K562 (cell line): Measurements from ENCODE around the gene MYL9. TPM values are rescaled to one million over a fixed set of nuclear protein-coding genes. Genes with fewer than 3 reads are reported as not detected.

ENCODE experiments used
- ATAC-seq: fragments of 200-7000 bp; cut with Tn5 transposase; 3 replicates; pipeline ENCODE4 v1.9.1; 2020; ENCODE audit warnings: moderate library complexity
- BruUV-seq: library from RNA; stranded (reverse); fragments of 400-500 nt; replicated peaks from 2 replicates; lab custom pipeline; 2021; lab: Mats Ljungman, UMichigan
- CTCF ChIA-PET: fragments of 300-600 bp; formaldehyde crosslinking; extraction: SDS; loops from one replicate; lab custom pipeline; 2021; ENCODE audit warnings: low intra/inter-chr PET ratio; lab: Yijun Ruan, JAX
- POLR2A ChIA-PET: fragments of 300-600, 350-650 bp; sonication (Branson Sonifier 250); formaldehyde crosslinking; extraction: SDS; loops from one replicate; lab custom pipeline; 2021; ENCODE audit warnings: antibody characterized with exemption, inconsistent platforms; lab: Yijun Ruan, JAX
- DNase-seq, 4 experiments: peaks; one replicate each; pipeline versions ENCODE4 v3.0.0 to v3.0.0-alpha.2; 2011 to 2018; ENCODE audit warnings: low spot score in 3 of 4, mixed read lengths in 3 of 4; ENCODE audit errors: extremely low read depth in 1 of 4
- FAIRE-seq: peaks from 2 replicates; lab custom pipeline; 2011; peaks lifted over from hg19 to GRCh38; lab: Jason Lieb, UNC
- H2AFZ ChIP-seq: 2 replicates; pipeline ENCODE4 v1.6.0; 2011; ENCODE audit warnings: low read depth, low read length, control low read depth, inconsistent platforms
- H3K27ac ChIP-seq: fragments of 200-600 bp; 3 replicates; pipeline ENCODE4 v1.8.0; 2011; ENCODE audit warnings: low read depth, mild to moderate bottlenecking, control low read depth, inconsistent platforms, low read length, moderate library complexity, mixed read lengths; ENCODE audit errors: extremely low read depth
- H3K27me3 ChIP-seq, 2 experiments: fragments of 300-600 bp in 1 of 2; 2 replicates in 1 of 2; 3 replicates in 1 of 2; pipeline versions ENCODE4 v1.6.0 to v1.8.0; 2011; ENCODE audit warnings: inconsistent platforms in 2 of 2, low read length in 2 of 2, mild to moderate bottlenecking in 1 of 2, mixed read lengths in 1 of 2, moderate library complexity in 1 of 2; ENCODE audit not compliant: control insufficient read depth in 2 of 2, insufficient read depth in 2 of 2
- H3K36me3 ChIP-seq: fragments of 300-600 bp; 3 replicates; pipeline ENCODE4 v1.8.0; 2011; ENCODE audit warnings: mild to moderate bottlenecking, low read length, inconsistent platforms; ENCODE audit not compliant: control insufficient read depth, insufficient read depth
- H3K4me1 ChIP-seq, 2 experiments: fragments of 200-600 bp in 1 of 2; replicated peaks in 1 of 2; 2 replicates in 1 of 2; 3 replicates in 1 of 2; pipeline versions ENCODE4 v1.5.1 to v1.8.0; 2011; ENCODE audit warnings: inconsistent platforms in 2 of 2, low read length in 2 of 2, mild to moderate bottlenecking in 1 of 2, mixed read lengths in 1 of 2, moderate library complexity in 1 of 2; ENCODE audit not compliant: control insufficient read depth in 2 of 2, insufficient read depth in 2 of 2
- H3K4me2 ChIP-seq: 2 replicates; pipeline ENCODE4 v1.6.1; 2011; ENCODE audit warnings: low read length, control low read depth, inconsistent platforms, mixed read lengths; ENCODE audit not compliant: insufficient read depth
- H3K4me3 ChIP-seq: fragments of 200-600 bp; sonication (generic), shearing (Covaris generic); 2 replicates; pipeline ENCODE4 v1.5.1; 2016; ENCODE audit warnings: control low read depth, inconsistent platforms
- H3K79me2 ChIP-seq: fragments of 200-600 bp; 3 replicates; pipeline ENCODE4 v1.8.0; 2011; ENCODE audit warnings: low read length, inconsistent platforms; ENCODE audit not compliant: control insufficient read depth, insufficient read depth
- H3K9ac ChIP-seq, 2 experiments: 2 replicates each; pipeline versions ENCODE4 v1.6.0 to v1.6.1; 2011; ENCODE audit warnings: low read depth in 2 of 2, low read length in 2 of 2, control low read depth in 1 of 2, inconsistent platforms in 1 of 2, mild to moderate bottlenecking in 1 of 2, mixed read lengths in 1 of 2; ENCODE audit not compliant: insufficient read depth in 1 of 2
- H3K9me1 ChIP-seq: one replicate; pipeline ENCODE4 v1.6.0; 2011; ENCODE audit warnings: inconsistent platforms, mild to moderate bottlenecking, low read length, moderate library complexity; ENCODE audit not compliant: control insufficient read depth, insufficient read depth
- H3K9me3 ChIP-seq: replicated peaks from 2 replicates; pipeline ENCODE4 v1.5.1; 2011; ENCODE audit warnings: low read depth, low read length, inconsistent platforms; ENCODE audit not compliant: control insufficient read depth, insufficient read depth
- H4K20me1 ChIP-seq: replicated peaks from 2 replicates; pipeline ENCODE4 v1.6.1; 2011; ENCODE audit warnings: low read length, inconsistent platforms, mixed read lengths; ENCODE audit not compliant: control insufficient read depth, insufficient read depth
- PHF8 ChIP-seq: fragments of 200-600 bp; sonication (generic); IDR thresholded peaks from 2 replicates; pipeline ENCODE4 v1.6.1; 2012; ENCODE audit warnings: mixed run types, mild to moderate bottlenecking, inconsistent platforms, low read length, moderate library complexity, borderline replicate concordance
- POU5F1 ChIP-seq: fragments of 150-350 bp; IDR thresholded peaks from 2 replicates; pipeline ENCODE4 v1.6.1; 2014; ENCODE audit warnings: borderline replicate concordance, low read length, low read depth, mild to moderate bottlenecking; ENCODE audit not compliant: partially characterized antibody
- WGBS: fragments of 100-300 bp; shearing (Covaris generic); methylation state at CpG from one replicate; pipeline ENCODE4 v1.1.6; 2016; ENCODE audit warnings: low coverage, mixed read lengths; ENCODE audit not compliant: insufficient coverage; ENCODE audit errors: missing lambda C conversion rate; 5-methylcytosine and 5-hydroxymethylcytosine counted together
- in situ Hi-C: fragments of 300-500 bp; cut with MboI; formaldehyde crosslinking; loops from 4 replicates; pipeline ENCODE4 v1.15.0; 2018; ENCODE audit warnings: inconsistent platforms, mixed read lengths
- intact Hi-C: fragments of 100-400 bp; cut with micrococcal nuclease; formaldehyde crosslinking; loops from 2 replicates; pipeline ENCODE4 v1.14.2; 2022
- polyA plus RNA-seq, 8 experiments: library from polyadenylated mRNA; depleted of rRNA in 4 of 8; stranded (reverse) in 5 of 8; unstranded in 3 of 8; fragments of >200 nt; fragmentation: Nextera tagmentation in 2 of 8; fragmentation: Illumina TruSeq in 1 of 8; extraction: Ambion mirVana in 2 of 8; extraction: Trizol in 1 of 8; gene quantifications; 2 replicates each; pipeline versions ENCODE4 v1.2.1 to v1.2.3, GENCODE V29; 2011 to 2014; ENCODE audit warnings: inconsistent platforms in 1 of 8, missing spikeins in 1 of 8
- total RNA-seq, 7 experiments: library from RNA; depleted of rRNA in 6 of 7; stranded (reverse); fragments of >200 nt in 6 of 7; fragmentation: Illumina TruSeq in 2 of 7; extraction: Trizol in 2 of 7; gene quantifications; 2 replicates each; pipeline versions ENCODE4 v1.2.1 to v1.2.3, GENCODE V29; 2011 to 2021; ENCODE audit warnings: low replicate concordance in 1 of 7
- TF ChIP-seq, protein P1 (sequence below): sonication (generic); formaldehyde crosslinking; IDR thresholded peaks from 2 replicates; pipeline ENCODE4 v1.8.1; 2023; ENCODE audit warnings: mild to moderate bottlenecking, missing genetic modification reagents

Gene MYL9
- total and polyA plus RNA-seq, 9 of the 15 experiments (the other 6 are each of a cell fraction or from before 2014, with no cell fraction given), result 0.11 to 3.2 (median 0.81) TPM; not detected in 1

DNA sequence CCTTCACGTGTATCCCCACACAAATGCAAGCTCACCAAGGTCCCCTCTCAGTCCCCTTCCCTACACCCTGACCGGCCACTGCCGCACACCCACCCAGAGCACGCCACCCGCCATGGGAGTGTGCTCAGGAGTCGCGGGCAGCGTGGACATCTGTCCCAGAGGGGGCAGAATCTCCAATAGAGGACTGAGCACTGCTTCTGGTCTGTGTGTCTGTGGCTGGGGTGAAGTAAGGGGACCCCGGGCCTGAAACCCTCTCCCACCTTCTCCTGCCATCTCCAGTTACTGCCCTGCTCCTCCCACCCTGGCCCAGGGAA lies 8.3 kb downstream of the MYL9 start:
- Histone ChIP-seq H3K4me3 (no peak overlapping the region), H3K4me1 (peaks cover 0 to 28% of the 10 kb centered on the region in 2 experiments; a peak in 3 of 5 replicates), H3K79me2 (no peaks in the 10 kb centered on the region), H3K9me1 (no peaks in the 10 kb centered on the region), H3K27me3 (no peaks in the 10 kb centered on the region), H3K4me2 (no peak overlapping the region), H2AFZ (no peak overlapping the region), H3K27ac (no peak overlapping the region), H4K20me1 (no peaks in the 10 kb centered on the region), H3K36me3 (no peaks in the 10 kb centered on the region), H3K9ac (peak overlapping the region in 1 of 2 experiments; percentile 53; a peak in 1 of 4 replicates), H3K9me3 (no peaks in the 10 kb centered on the region)
- no TSS peak for BruUV-seq
- ChIA-PET POLR2A (interaction anchor here (0.6 kb wide), 1 partner anchor 201 kb away, joined by 4 read pairs; no protein-coding TSS in a partner anchor), CTCF (no interaction called here)
- 85% methylated on average over 8 of the region's 9 CpGs for WGBS
- TF ChIP-seq PHF8, result no peak
- TF ChIP-seq POU5F1, result no peak
- TF ChIP-seq, protein P1, sequence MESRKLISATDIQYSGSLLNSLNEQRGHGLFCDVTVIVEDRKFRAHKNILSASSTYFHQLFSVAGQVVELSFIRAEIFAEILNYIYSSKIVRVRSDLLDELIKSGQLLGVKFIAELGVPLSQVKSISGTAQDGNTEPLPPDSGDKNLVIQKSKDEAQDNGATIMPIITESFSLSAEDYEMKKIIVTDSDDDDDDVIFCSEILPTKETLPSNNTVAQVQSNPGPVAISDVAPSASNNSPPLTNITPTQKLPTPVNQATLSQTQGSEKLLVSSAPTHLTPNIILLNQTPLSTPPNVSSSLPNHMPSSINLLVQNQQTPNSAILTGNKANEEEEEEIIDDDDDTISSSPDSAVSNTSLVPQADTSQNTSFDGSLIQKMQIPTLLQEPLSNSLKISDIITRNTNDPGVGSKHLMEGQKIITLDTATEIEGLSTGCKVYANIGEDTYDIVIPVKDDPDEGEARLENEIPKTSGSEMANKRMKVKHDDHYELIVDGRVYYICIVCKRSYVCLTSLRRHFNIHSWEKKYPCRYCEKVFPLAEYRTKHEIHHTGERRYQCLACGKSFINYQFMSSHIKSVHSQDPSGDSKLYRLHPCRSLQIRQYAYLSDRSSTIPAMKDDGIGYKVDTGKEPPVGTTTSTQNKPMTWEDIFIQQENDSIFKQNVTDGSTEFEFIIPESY (CRISPR knock-in tag), result 0 out of 2 replicates have a peak, but pooled peaks have one; percentile 50
- in situ Hi-C loops, result loop anchor here (10.0 kb wide), 1 partner anchor 1475 kb away; no protein-coding TSS in a partner anchor
- intact Hi-C loops, result loop anchor here (10.0 kb wide), 1 partner anchor 115 kb away; no protein-coding TSS in a partner anchor
- ATAC-seq (no peak), FAIRE-seq (no peak), DNase-seq (no peak)
